Smooth muscle cell (in vitro differentiated cells): ENCODE data around the gene PHKA2. TPM values are rescaled to one million over a fixed set of nuclear protein-coding genes. Genes with fewer than 3 reads are reported as not detected.

Experiments
- DNase-seq: peaks from one replicate; lab custom pipeline; 2025; ENCODE audit not compliant: unreplicated experiment; lab: John Stamatoyannopoulos, UW
- H2AFZ ChIP-seq: fragments of 200-600 bp; sonication (generic); 2 replicates; pipeline ENCODE4 v1.6.0; 2016; ENCODE audit warnings: antibody characterized with exemption, low read depth, mild to moderate bottlenecking
- H3F3A ChIP-seq: fragments of 200-600 bp; sonication (generic); 2 replicates; pipeline ENCODE4 v1.6.0; 2017; ENCODE audit warnings: antibody characterized with exemption, low read depth
- H3K27ac ChIP-seq: fragments of 200-600 bp; sonication (generic); 2 replicates; pipeline ENCODE4 v1.5.1; 2016; ENCODE audit warnings: low read depth, mild to moderate bottlenecking
- H3K27me3 ChIP-seq: fragments of 200-600 bp; sonication (generic); 2 replicates; pipeline ENCODE4 v1.6.1; 2016; ENCODE audit warnings: low read depth, mild to moderate bottlenecking
- H3K36me3 ChIP-seq: fragments of 200-600 bp; sonication (generic); 2 replicates; pipeline ENCODE4 v1.5.1; 2016; ENCODE audit warnings: low read depth
- H3K4me1 ChIP-seq: fragments of 200-600 bp; sonication (generic); 2 replicates; pipeline ENCODE4 v1.5.1; 2016; ENCODE audit warnings: low read depth
- H3K4me2 ChIP-seq: fragments of 200-600 bp; sonication (generic); 2 replicates; pipeline ENCODE4 v1.6.0; 2016; ENCODE audit warnings: mild to moderate bottlenecking
- H3K4me3 ChIP-seq: fragments of 200-600 bp; sonication (generic); 2 replicates; pipeline ENCODE4 v1.5.1; 2016; ENCODE audit warnings: mild to moderate bottlenecking
- H3K79me2 ChIP-seq: fragments of 200-600 bp; sonication (generic); 2 replicates; pipeline ENCODE4 v1.6.0; 2016; ENCODE audit warnings: low read depth, mild to moderate bottlenecking
- H3K9ac ChIP-seq: fragments of 200-600 bp; sonication (generic); 2 replicates; pipeline ENCODE4 v1.6.0; 2016; ENCODE audit warnings: low read depth
- H3K9me3 ChIP-seq: fragments of 200-600 bp; sonication (generic); replicated peaks from 2 replicates; pipeline ENCODE4 v1.5.1; 2016; ENCODE audit warnings: low read depth
- H4K20me1 ChIP-seq: fragments of 200-600 bp; sonication (generic); 2 replicates; pipeline ENCODE4 v1.6.0; 2016; ENCODE audit warnings: low read depth
- CTCF ChIP-seq: fragments of 200-600 bp; sonication (generic); IDR thresholded peaks from 2 replicates; pipeline ENCODE4 v1.5.1; 2017; ENCODE audit warnings: borderline replicate concordance, mild to moderate bottlenecking, antibody characterized with exemption; ENCODE audit not compliant: insufficient read depth, poor library complexity, severe bottlenecking
- WGBS: methylation state at CpG from one replicate; pipeline ENCODE4 v1.1.7; 2016; ENCODE audit warnings: low lambda C conversion rate; 5-methylcytosine and 5-hydroxymethylcytosine counted together
- polyA plus RNA-seq: library from polyadenylated mRNA; unstranded; fragments of >200 nt; fragmentation: Nextera tagmentation; extraction: Ambion mirVana; gene quantifications from 2 replicates; pipeline ENCODE4 v1.2.1, GENCODE V29; 2016
- total RNA-seq: library from RNA; depleted of rRNA; stranded (reverse); fragments of >200 nt; gene quantifications from 2 replicates; pipeline ENCODE4 v1.2.3, GENCODE V29; 2014

Gene PHKA2
- total and polyA plus RNA-seq, 2 experiments from 2014 or later, result 7.3 to 22.7 TPM

- H3K9me3 ChIP-seq, result no peaks in the 10 kb centered on the region
Observed at GRCh38 chrX:19007868-19008267, 24.0 kb upstream of the PHKA2 start.

GRCh38 chrX:19007011-19007410, 23.1 kb upstream of the PHKA2 start:
- TF ChIP-seq CTCF, result no peak
- Histone ChIP-seq H3K4me3 (no peak overlapping the region), H3K27ac (no peak overlapping the region), H3K27me3 (no peaks in the 10 kb centered on the region), H3K36me3 (no peaks in the 10 kb centered on the region), H3F3A (no peaks in the 10 kb centered on the region), H4K20me1 (no peaks in the 10 kb centered on the region), H3K9ac (no peak overlapping the region), H3K4me2 (no peak overlapping the region), H3K79me2 (no peaks in the 10 kb centered on the region), H3K9me3 (no peaks in the 10 kb centered on the region), H2AFZ (no peak overlapping the region), H3K4me1 (no peaks in the 10 kb centered on the region)
- WGBS, result 78% methylated on average over 7 of the region's 7 CpGs
- DNase-seq, result no peak

More at GRCh38 chrX:19007868-19008267, 24.0 kb upstream of the PHKA2 start:
- no peak for TF ChIP-seq CTCF
- H2AFZ ChIP-seq, result no peak overlapping the region
- no peaks in the 10 kb centered on the region for H3F3A ChIP-seq
- no peak for DNase-seq
- H4K20me1 ChIP-seq, result no peaks in the 10 kb centered on the region
- no peak overlapping the region for H3K4me2 ChIP-seq
- 82% methylated on average over 4 of the region's 4 CpGs for WGBS
- H3K27me3 ChIP-seq, result no peaks in the 10 kb centered on the region
- no peak overlapping the region for H3K4me3 ChIP-seq
- no peaks in the 10 kb centered on the region for H3K79me2 ChIP-seq
- H3K4me1 ChIP-seq, result no peaks in the 10 kb centered on the region
- no peak overlapping the region for H3K27ac ChIP-seq
- H3K9ac ChIP-seq, result no peak overlapping the region
- no peaks in the 10 kb centered on the region for H3K36me3 ChIP-seq

GRCh38 chrX:19005909-19006308, 22.0 kb upstream of the PHKA2 start:
- H3K9me3 ChIP-seq, result no peaks in the 10 kb centered on the region
- no peak overlapping the region for H2AFZ ChIP-seq
- no peak overlapping the region for H3K4me3 ChIP-seq
- H3F3A ChIP-seq, result no peaks in the 10 kb centered on the region
- 74% methylated on average over 4 of the region's 4 CpGs for WGBS
- TF ChIP-seq CTCF, result no peak
- no peaks in the 10 kb centered on the region for H3K27me3 ChIP-seq
- H3K79me2 ChIP-seq, result no peaks in the 10 kb centered on the region
- no peaks in the 10 kb centered on the region for H3K36me3 ChIP-seq
- no peaks in the 10 kb centered on the region for H3K4me1 ChIP-seq
- no peak overlapping the region for H3K9ac ChIP-seq
- no peaks in the 10 kb centered on the region for H4K20me1 ChIP-seq
- no peak for DNase-seq
- H3K27ac ChIP-seq, result no peak overlapping the region
- H3K4me2 ChIP-seq, result no peak overlapping the region

GRCh38 chrX:19003756-19004155, 19.8 kb upstream of the PHKA2 start:
- no peaks in the 10 kb centered on the region for H3F3A ChIP-seq
- H2AFZ ChIP-seq, result no peak overlapping the region
- no peaks in the 10 kb centered on the region for H3K9me3 ChIP-seq
- no peaks in the 10 kb centered on the region for H3K36me3 ChIP-seq
- H3K4me3 ChIP-seq, result no peak overlapping the region
- H3K79me2 ChIP-seq, result no peaks in the 10 kb centered on the region
- H3K9ac ChIP-seq, result no peak overlapping the region
- H3K4me1 ChIP-seq, result no peaks in the 10 kb centered on the region
- no peak for TF ChIP-seq CTCF
- no peak overlapping the region for H3K4me2 ChIP-seq
- H3K27me3 ChIP-seq, result no peaks in the 10 kb centered on the region
- no peak overlapping the region for H3K27ac ChIP-seq
- WGBS, result 79% methylated on average over 5 of the region's 5 CpGs
- H4K20me1 ChIP-seq, result no peaks in the 10 kb centered on the region
- no peak for DNase-seq
